Activated CD8-positive, alpha-beta memory T cell treated with anti-CD3 and anti-CD28 coated beads, Interleukin-2, amount 50 U/mL, for 24 hours (primary cell): ENCODE data around the gene CFAP73.

Experiments used
- DNase-seq: peaks from one replicate; pipeline ENCODE4 v3.0.0-alpha.2; 2020; ENCODE audit errors: extremely low read depth

CFAP73 gene

DNA sequence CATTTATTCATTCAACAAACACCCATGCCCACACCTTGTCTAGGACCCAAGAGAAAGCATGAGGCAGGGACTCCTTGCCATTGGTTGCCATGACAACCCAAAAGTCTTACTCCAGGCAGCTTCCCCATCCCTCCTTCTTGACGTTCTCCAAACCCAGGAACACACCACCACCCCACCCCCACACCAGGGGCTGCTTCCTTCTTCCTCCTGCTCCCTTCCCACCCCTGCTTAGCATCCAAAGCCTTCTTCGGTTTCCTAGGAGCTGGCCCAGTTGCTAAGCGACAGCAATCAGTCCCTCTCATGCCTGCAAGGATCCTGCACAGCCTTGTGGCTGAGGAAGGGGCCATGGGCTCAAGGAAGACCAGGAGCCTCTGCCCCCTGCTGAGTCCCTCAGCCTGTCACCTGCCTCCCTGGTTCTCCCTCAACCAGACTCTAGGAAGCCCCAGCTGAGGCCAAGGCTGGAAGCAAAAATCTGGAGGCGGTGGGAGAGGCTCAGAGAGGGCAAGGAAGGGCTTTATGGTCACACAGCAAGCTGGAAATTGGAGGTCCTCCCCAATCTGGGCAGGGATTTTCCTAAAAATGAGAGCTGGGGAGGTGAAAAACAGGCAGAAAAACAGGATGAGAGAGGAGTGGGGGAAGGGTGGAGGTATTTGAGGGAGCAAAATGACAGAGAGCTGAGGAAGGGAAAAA lies 29.4 kb upstream of the CFAP73 start:
- no peak for DNase-seq

DNA sequence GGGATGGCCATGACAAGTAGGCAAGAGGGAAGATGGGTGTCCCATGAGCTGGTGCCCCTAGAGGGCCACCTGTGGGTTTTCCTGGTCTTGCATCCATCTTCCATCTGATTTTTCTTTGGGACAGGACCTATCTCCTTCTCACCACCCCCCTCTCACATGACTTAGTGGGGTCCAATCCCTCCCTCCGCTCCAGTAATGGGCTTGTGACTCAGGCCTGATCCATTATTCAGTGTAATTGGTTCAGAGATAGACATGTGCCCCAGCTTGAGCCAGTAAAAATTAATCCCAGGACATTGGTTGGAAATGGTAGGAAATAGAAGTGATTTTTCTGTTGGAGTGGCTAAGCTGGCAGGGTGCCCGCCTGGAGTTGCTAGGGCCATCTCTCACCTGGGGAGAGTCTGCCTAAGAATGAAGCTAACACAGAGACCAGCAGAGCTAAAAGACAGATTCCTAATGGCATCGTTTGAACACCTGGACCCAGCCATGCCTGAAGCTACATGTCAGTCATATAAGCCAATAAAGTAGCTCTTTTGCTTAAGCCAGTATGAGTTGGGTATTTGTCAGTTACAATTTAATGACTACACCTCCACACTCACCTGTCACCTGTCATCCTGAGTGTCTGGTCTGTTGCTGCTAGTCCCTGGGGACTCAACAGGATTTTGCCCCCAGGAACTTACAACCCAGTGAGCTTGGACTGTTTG lies 28.7 kb upstream of the CFAP73 start:
- no peak for DNase-seq

- no peak for DNase-seq
These were observed 21.7 kb upstream of the CFAP73 start for GRCh38 chr12:113127791-113128199.

- DNase-seq: no peak
These were observed 20.5 kb upstream of the CFAP73 start for GRCh38 chr12:113128802-113129663.

- DNase-seq: no peak
These were observed 19.7 kb upstream of the CFAP73 start for GRCh38 chr12:113129664-113130456.

- no peak for DNase-seq
These were observed 18.9 kb upstream of the CFAP73 start for GRCh38 chr12:113130457-113131135.

- DNase-seq: no peak
These were observed 18.0 kb upstream of the CFAP73 start for GRCh38 chr12:113131556-113131955.

GRCh38 chr12:113133036-113133435 lies 16.5 kb upstream of the CFAP73 start:
- no peak for DNase-seq

DNA sequence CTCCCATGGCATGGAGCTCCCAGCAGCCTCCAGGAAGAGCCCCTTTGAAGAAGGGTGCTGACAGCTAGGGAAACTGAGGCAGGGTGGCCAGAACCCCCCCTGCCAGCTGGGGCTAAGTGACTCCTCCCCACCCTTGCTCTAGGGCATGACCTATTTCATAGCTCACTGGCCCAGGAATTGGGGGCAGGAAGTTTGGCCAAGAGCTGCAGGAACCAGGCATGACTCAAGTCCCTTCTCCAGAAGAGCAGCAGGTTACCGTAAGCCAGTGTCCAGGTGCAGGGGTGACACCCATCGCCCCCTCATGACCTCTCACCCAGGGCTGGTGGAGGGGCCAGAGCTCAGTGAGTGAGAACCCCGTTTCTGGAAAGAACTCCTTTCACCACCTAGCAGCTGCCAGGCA lies 15.9 kb upstream of the CFAP73 start:
- DNase-seq: no peak

DNA sequence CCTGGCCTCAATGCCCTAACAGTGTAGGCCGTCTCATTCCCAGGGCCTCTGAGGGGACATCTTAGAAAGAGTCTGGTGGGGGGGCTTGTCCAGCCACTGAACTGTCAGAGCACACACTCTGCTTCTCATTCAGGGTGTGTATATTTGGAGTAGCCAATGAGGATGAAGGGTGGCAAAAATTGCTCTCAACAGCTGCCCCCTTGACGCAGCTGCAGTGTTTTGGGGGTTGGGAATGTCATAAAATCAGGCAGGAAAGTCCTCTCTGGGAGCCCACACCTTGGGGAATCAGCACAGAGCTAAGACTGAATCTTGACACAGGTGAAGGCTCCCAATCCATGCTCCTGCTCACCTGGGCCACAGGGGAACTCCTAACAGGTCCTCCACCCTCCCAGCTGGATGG lies 15.5 kb upstream of the CFAP73 start:
- DNase-seq: no peak

- no peak for DNase-seq
These were observed 15.0 kb upstream of the CFAP73 start for GRCh38 chr12:113134521-113134951.

- peak; percentile 26 for DNase-seq
These were observed 14.1 kb upstream of the CFAP73 start, which contains the start of gene RASAL1 for GRCh38 chr12:113135178-113136127. Gene RASAL1 (minus strand): TSS chr12:113135761. CDS start chr12:113135462, 299 bp downstream.

DNA sequence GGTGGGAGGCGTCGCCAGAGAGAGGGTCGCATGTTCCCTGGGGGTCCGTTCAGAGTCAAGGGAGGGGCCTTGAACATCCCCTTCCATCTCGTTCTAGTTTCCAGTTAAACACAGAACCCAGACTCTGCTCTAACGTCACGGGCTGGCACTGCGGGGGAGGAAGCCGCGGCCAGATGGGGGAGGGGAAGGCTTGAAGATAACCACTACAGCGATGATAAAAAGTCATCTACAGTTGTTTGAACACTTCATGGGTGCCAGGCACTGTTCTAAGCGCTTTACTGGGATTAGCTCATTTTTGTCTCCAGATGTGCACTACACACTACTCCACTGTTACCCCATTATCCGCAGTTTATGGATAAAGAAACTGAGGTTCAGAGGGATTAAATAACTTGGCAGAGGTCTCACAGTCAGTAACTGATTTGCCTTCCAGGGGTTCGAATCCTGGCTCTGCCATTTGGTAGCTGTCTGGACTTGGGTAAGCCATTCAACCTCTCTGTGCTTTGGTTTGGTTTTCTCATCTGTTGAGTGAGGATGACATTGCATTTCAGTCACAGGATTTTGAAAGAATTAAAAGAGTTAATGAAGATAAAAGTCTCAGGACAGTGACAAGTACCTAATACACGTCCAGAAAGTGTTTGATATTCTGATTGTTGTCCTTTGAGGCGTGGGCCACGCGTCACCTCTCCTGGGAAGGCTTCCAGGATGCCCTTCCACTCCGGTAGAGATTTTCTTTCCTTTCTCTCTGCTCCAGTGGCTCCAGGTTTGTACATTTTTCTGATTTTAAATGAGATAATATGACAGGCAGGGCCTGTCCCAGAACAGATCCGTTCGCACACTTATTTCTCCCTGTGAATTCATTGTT lies 13.2 kb upstream of the CFAP73 start:
- DNase-seq: no peak

DNA sequence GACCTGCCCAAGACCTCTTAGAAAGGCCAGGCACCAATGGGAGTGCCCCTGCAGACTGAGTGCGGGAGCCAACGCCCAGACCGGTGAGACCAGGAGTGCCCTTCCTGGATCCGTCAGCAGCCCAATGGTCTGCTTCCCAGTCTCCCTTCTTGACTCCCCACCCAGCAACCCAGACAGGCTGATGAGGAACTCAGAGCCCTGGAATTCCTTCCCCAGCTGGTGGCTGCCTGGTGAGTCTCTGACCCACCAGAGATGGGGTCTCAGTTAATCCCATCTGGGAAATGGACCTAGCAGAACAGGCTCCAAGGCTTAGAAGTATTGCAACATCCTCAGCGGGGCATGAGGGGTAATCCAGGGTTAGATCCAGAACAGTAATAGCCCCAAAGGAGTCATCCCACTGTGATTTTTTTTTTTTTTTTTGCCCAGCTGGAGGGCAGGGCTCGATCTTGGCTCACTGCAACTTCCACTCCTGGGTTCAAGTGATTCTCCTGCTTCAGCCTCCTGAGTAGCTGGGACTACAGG lies 12.5 kb upstream of the CFAP73 start:
- no peak for DNase-seq

GRCh38 chr12:113137861-113138783 lies 11.4 kb upstream of the CFAP73 start:
- no peak for DNase-seq

GRCh38 chr12:113138826-113139225 lies 10.7 kb upstream of the CFAP73 start:
- no peak for DNase-seq

GRCh38 chr12:113140706-113141105 lies 8.8 kb upstream of the CFAP73 start:
- DNase-seq: no peak
